ENCODE measurements around the gene SRD5A1.

The SRD5A1 gene

GRCh38 chr5:6604946-6605345, 28.3 kb upstream of the SRD5A1 start:
- DNase-seq = no peak

DNA sequence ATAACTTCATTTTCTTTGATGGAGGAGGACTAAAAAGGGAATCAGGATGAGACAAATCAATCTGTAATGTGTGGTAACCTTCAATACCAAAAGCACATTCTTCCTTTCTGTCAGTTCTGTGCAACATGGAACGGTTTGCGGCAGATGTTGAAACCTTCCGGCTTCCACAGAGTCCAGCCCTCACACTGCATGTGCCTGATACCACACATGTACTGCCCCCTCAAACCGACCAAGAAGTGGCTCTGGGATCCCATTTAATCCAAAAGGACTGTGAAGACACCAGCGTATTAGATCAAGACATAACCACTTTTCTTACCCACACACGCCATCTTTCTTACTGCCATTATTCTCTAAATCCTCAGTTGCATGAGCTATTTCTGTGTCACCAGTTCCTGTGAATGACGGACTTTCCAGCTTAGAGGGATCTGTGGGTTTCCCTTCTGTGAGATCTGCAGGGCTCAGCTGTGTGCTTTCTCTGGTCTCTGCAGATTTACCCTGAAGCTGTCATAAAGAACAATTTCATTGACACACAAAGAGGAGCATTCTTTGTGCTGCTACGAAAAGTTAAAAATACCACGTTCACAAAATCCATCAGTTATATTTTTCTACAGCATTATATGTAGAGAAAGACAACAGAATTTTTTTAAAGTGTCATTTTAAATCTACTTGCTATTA, 26.2 kb upstream of the SRD5A1 start:
- no peak for DNase-seq

- no peak for DNase-seq
Observed at GRCh38 chr5:6607559-6607936, 25.7 kb upstream of the SRD5A1 start.

GRCh38 chr5:6608016-6608415, 25.2 kb upstream of the SRD5A1 start:
- no peak for DNase-seq

GRCh38 chr5:6611334-6612256, 21.6 kb upstream of the SRD5A1 start:
- DNase-seq = no peak

- no peak for DNase-seq
Observed at GRCh38 chr5:6615034-6615815, 18.0 kb upstream of the SRD5A1 start.

- DNase-seq = no peak
Observed at GRCh38 chr5:6616632-6617031, 16.6 kb upstream of the SRD5A1 start.

GRCh38 chr5:6623228-6623627, 10.0 kb upstream of the SRD5A1 start:
- DNase-seq = no peak

GRCh38 chr5:6623941-6624340, 9.3 kb upstream of the SRD5A1 start:
- DNase-seq = no peak

DNA sequence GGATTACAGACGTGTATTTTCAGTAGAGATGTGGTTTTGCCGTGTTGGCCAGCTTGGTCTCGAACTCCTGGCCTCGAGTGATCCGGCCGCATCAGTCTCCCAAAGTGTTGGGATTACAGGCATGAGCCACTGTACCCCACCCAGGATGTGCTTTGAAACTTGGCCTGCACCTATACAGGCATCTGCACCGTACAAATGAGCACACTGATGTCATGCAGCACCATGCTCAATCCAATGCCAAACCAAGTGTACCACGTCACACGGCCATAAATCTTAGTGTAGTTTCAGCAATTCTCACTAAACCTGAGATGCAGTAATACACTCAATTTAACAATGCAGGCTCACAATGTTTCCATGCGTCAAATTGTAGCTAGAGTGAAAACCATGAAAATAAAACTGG, 6.7 kb upstream of the SRD5A1 start:
- no peak for DNase-seq

DNA sequence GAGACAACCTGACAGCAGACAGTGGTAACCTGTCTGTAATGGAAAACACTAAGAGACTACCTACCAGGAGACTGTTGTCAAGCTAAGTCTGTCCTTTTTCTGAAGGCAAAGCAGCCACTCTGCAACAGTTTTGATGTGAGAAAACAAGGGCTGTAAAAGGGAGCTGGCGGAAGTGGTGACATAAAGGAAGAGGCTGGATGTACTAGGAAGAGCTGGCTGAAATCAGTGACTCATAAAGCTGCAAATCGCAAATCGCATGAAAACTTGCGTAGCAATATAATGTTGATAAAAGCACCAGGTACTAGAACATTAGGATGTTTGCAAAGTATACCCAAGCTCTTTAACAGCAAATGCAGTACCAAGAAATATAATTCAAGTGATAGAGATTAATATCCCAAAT, 1.8 kb upstream of the SRD5A1 start:
- no peak for DNase-seq

DNA sequence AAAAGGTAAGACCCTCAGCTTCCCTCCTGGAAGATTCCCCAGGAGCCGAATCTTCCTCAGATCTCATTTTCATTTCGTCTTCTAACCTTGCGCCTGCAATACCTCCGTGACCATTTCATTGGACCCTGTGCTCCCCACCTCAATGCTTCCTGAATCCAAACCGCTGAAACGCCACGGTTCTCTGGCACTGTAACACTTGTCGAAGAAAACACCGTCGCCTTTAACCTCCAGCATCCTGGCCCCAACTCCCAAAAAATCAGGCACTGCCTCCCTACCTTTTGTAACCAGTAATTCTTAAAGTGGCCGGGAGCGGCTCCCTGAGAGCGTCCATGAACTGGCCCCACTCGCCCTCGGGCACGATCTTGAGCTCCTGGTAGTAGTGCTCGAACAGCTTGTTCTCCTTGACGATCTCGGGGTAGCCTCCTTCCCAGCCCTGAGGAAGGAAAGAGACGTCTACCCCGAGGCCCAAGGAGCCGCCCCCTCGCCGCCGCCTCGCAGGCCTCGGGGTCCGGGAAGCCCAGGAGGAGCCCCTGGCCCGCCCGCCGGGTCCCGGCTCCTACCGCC, 834 bp upstream of the SRD5A1 start:
- no peak for DNase-seq

DNA sequence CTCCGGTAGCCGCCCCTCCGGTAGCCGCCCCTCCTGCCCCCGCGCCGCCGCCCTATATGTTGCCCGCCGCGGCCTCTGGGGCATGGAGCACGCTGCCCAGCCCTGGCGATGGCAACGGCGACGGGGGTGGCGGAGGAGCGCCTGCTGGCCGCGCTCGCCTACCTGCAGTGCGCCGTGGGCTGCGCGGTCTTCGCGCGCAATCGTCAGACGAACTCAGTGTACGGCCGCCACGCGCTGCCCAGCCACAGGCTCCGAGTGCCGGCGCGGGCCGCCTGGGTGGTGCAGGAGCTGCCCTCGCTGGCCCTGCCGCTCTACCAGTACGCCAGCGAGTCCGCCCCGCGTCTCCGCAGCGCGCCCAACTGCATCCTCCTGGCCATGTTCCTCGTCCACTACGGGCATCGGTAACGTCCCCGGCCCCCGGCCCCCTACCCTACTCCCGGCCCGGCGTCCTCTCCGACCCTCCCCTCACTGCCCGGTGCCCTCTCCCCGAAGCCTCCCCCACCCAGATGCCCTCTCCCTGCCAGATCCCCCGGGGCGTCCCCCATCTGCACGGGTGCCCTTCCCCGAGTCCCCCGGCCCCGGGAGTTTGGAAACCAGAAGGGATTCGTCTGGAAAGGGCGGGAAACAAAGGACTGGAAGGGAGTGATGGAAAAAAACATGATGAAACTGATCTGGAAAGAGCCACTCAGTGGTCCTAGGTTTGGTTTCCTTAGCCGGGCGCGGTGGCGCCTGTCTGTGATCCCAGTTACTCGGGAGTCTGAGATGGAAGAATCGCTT, 417 bp downstream of the SRD5A1 start:
- peak; percentile 7 for DNase-seq

- no peak for DNase-seq
Observed at GRCh38 chr5:6634306-6634705, 1.1 kb downstream of the SRD5A1 start.

DNA sequence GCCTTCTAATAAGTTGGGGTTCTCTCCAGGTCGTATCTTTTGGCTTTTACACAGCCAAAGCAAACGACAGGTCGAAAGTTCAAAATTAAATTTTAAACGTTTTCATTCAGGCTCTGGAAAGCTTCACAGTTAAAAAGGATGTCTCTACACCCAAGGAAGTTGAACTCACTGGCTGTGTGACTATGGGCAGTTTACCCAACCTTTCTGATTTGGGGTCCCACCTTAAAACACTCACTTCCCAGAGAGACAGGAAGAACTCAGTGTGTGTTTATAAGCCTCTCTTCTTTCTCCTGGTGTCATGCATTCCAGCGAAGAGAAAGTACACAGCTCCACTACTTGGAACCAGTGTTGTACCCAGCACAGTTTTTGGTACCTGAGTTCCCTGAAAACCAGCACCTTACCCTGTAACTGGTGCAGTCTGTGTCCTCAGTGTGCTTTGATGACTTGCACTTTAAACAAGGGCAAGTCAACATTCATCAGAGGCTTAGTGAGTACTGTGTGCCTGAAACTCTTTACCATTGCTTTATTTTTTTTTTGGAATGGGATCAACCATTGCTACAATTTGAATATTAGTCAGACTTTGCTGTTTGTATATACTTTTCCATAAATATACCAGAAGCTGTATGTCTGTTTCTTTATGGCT, 1.7 kb downstream of the SRD5A1 start:
- DNase-seq = no peak

- DNase-seq = no peak
Observed at GRCh38 chr5:6636293-6636692, 3.1 kb downstream of the SRD5A1 start.

DNA sequence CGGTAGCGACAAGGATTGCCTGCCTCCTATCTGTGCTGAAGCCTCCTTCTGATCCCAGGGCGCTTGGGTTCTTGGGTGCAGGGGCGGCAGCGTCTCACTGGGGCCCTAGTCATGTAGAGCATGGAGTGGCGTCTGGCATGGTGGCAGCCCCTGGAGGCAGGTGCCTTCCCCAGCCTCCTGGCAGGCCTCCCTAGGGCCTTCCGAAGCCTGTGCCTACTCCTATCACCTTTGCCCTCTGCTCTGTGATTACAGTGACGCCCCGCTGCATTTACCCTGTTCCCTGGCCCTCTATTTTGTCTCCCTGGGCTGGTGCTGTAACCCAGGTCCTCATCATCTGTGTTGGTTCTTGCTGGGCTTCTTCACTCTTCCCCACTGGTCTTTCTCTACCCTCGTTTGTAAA, 3.8 kb downstream of the SRD5A1 start:
- DNase-seq = no peak

- DNase-seq = no peak
Observed at GRCh38 chr5:6637590-6637989, 4.3 kb downstream of the SRD5A1 start.

DNA sequence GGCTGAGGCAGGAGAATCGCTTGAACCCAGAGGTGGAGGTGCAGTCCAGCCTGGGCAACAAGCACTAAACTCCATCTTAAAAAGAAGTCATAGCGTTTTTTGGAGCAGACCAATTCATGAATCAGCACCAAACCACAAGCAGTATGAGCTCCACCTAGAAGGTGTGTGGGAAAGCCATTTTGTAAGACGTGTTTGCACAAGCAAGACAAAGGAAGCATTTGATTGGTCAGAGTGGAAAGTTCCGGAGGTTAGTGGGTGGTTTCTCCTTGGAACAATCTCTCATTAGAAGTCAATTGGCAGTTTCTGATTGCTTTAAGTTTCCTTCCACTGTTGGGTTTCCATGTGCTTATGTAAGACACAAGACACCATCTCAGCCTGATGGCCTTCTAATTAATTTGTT, 5.0 kb downstream of the SRD5A1 start:
- DNase-seq = no peak

GRCh38 chr5:6642655-6643054, 9.4 kb downstream of the SRD5A1 start:
- DNase-seq = no peak

- peak; percentile 9 for DNase-seq
Observed at GRCh38 chr5:6644794-6645241, 11.6 kb downstream of the SRD5A1 start.

Data from fibroblast of skin of right quadriceps (primary cell).